MM.1S (cell line): ENCODE results near the gene PBXIP1.
A peak's percentile ranks its signal among the peaks of the same experiment; 100 is the strongest.
"Not testable (repeated sequence)": the region's sequence is repeated elsewhere in the genome, so short reads cannot be mapped to it uniquely, and the experiment has no call there.

Experiments used
- DNase-seq: peaks from one replicate; pipeline ENCODE4 v3.0.0-alpha.2; 2015
- H2AFZ ChIP-seq: fragments of 300-600 bp; sonication (generic); 2 replicates; pipeline ENCODE4 v1.6.0; 2016; ENCODE audit warnings: antibody characterized with exemption, low read length
- H3F3A ChIP-seq: fragments of 300-600 bp; sonication (generic); 2 replicates; pipeline ENCODE4 v1.6.1; 2016; ENCODE audit warnings: mild to moderate bottlenecking, antibody characterized with exemption, low read length, moderate library complexity, mixed read lengths; ENCODE audit not compliant: insufficient read depth
- H3K27ac ChIP-seq: fragments of 300-600 bp; sonication (generic); 2 replicates; pipeline ENCODE4 v1.5.1; 2016; ENCODE audit warnings: mild to moderate bottlenecking, low read length
- H3K27me3 ChIP-seq: fragments of 300-600 bp; sonication (generic); replicated peaks from 2 replicates; pipeline ENCODE4 v1.6.0; 2016; ENCODE audit warnings: low read length; ENCODE audit not compliant: insufficient read depth
- H3K36me3 ChIP-seq: fragments of 300-600 bp; sonication (generic); replicated peaks from 2 replicates; pipeline ENCODE4 v1.6.1; 2016; ENCODE audit warnings: mild to moderate bottlenecking, low read length, mixed read lengths; ENCODE audit not compliant: insufficient read depth
- H3K4me1 ChIP-seq: fragments of 300-600 bp; sonication (generic); 2 replicates; pipeline ENCODE4 v1.6.1; 2016; ENCODE audit warnings: low read length, mixed read lengths
- H3K4me2 ChIP-seq: fragments of 300-600 bp; sonication (generic); 2 replicates; pipeline ENCODE4 v1.6.0; 2016; ENCODE audit warnings: low read depth, low read length
- H3K4me3 ChIP-seq: fragments of 300-600 bp; sonication (generic); 2 replicates; pipeline ENCODE4 v1.5.1; 2016; ENCODE audit warnings: low read length, mixed read lengths
- H3K79me2 ChIP-seq: fragments of 300-600 bp; sonication (generic); 2 replicates; pipeline ENCODE4 v1.6.1; 2016; ENCODE audit warnings: mixed run types, low read length, mixed read lengths
- H3K9ac ChIP-seq: fragments of 300-600 bp; sonication (generic); 2 replicates; pipeline ENCODE4 v1.6.1; 2016; ENCODE audit warnings: low read length, mixed read lengths
- H3K9me2 ChIP-seq: fragments of 300-600 bp; sonication (generic); replicated peaks from 2 replicates; pipeline ENCODE4 v1.6.1; 2016; ENCODE audit warnings: mild to moderate bottlenecking, low read length, mixed read lengths; ENCODE audit not compliant: insufficient read depth
- H3K9me3 ChIP-seq: fragments of 300-600 bp; sonication (generic); replicated peaks from 2 replicates; pipeline ENCODE4 v1.6.1; 2016; ENCODE audit warnings: mild to moderate bottlenecking, low read length, mixed read lengths; ENCODE audit not compliant: insufficient read depth
- H4K20me1 ChIP-seq: fragments of 300-600 bp; sonication (generic); 2 replicates; pipeline ENCODE4 v1.6.1; 2016; ENCODE audit warnings: mild to moderate bottlenecking, low read length, moderate library complexity, mixed read lengths; ENCODE audit not compliant: insufficient read depth
- CTCF ChIP-seq: fragments of 300-600 bp; sonication (generic); IDR thresholded peaks from 2 replicates; pipeline ENCODE4 v1.5.1; 2016; ENCODE audit warnings: antibody characterized with exemption, low read length, mixed read lengths
- EZH2 ChIP-seq: fragments of 300-600 bp; sonication (generic); optimal IDR thresholded peaks from 2 replicates; pipeline ENCODE3; 2017; ENCODE audit warnings: low read depth, mild to moderate bottlenecking, antibody characterized with exemption, low read length, mixed read lengths
- EZH2phosphoT487 ChIP-seq: fragments of 300-600 bp; sonication (generic); IDR thresholded peaks from 2 replicates; pipeline ENCODE4 v1.6.1; 2018; ENCODE audit warnings: antibody characterized with exemption, low read length

Gene PBXIP1

DNA sequence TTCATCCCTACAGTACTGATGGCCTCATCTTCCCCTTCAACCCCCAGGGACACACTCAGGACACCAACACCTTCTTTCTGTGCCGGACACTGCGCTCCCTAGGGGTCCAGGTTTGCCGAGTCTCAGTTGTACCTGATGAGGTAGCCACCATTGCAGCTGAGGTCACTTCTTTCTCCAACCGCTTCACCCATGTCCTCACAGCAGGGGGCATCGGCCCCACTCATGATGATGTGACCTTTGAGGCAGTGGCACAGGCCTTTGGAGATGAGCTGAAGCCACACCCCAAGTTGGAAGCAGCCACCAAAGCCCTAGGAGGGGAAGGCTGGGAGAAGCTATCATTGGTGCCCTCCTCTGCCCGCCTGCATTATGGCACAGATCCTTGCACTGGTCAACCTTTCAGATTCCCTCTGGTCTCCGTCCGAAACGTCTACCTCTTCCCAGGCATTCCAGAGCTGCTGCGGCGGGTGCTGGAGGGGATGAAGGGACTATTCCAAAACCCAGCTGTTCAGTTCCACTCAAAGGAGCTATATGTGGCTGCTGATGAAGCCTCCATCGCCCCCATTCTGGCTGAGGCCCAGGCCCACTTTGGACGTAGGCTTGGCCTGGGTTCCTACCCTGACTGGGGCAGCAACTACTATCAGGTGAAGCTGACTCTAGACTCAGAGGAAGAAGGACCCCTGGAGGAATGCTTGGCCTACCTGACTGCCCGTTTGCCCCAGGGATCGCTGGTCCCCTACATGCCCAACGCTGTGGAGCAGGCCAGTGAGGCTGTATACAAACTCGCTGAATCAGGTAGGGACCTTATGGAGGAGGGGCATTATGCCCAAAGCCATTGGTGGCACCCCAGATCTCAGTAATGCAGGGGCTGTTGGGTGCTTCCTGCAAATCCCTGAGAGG lies 32.4 kb upstream of the PBXIP1 start:
- Histone ChIP-seq H3K9ac (no peak overlapping the region), H2AFZ (no peak overlapping the region), H4K20me1 (no peaks in the 10 kb centered on the region), H3K27me3 (no peaks in the 10 kb centered on the region), H3K4me3 (no peak overlapping the region), H3K4me1 (no peaks in the 10 kb centered on the region), H3K27ac (no peak overlapping the region), H3K9me2 (no peaks in the 10 kb centered on the region), H3K36me3 (peaks cover 16% of the 10 kb centered on the region), H3K9me3 (no peaks in the 10 kb centered on the region), H3K79me2 (peaks cover 69% of the 10 kb centered on the region), H3F3A (peaks cover 24% of the 10 kb centered on the region), H3K4me2 (no peak overlapping the region)
- DNase-seq = peak; percentile 15
- TF ChIP-seq EZH2phosphoT487 (no peak), CTCF (peak; percentile 30)

GRCh38 chr1:154987326-154987725 lies 31.4 kb upstream of the PBXIP1 start:
- Histone ChIP-seq H3K27me3 (no peaks in the 10 kb centered on the region), H3K9me2 (no peaks in the 10 kb centered on the region), H3K4me3 (no peak overlapping the region), H3K9ac (no peak overlapping the region), H3K4me1 (peaks cover 4% of the 10 kb centered on the region; the same call in 1 of the 2 replicates), H3F3A (peaks cover 27% of the 10 kb centered on the region), H4K20me1 (no peaks in the 10 kb centered on the region), H2AFZ (no peak overlapping the region), H3K4me2 (no peak overlapping the region), H3K9me3 (no peaks in the 10 kb centered on the region), H3K27ac (no peak overlapping the region), H3K36me3 (peaks cover 16% of the 10 kb centered on the region), H3K79me2 (peaks cover 75% of the 10 kb centered on the region)
- TF ChIP-seq EZH2phosphoT487 = no peak
- TF ChIP-seq CTCF = no peak
- no peak for TF ChIP-seq EZH2
- DNase-seq = no peak

GRCh38 chr1:154986736-154987135 lies 30.8 kb upstream of the PBXIP1 start:
- not testable (repeated sequence) for H4K20me1 ChIP-seq, H3K4me3 ChIP-seq, H3K27ac ChIP-seq, H3K9me3 ChIP-seq, H3K4me1 ChIP-seq, H2AFZ ChIP-seq, H3K9me2 ChIP-seq, H3K9ac ChIP-seq, DNase-seq, H3K27me3 ChIP-seq, H3K4me2 ChIP-seq
- Histone ChIP-seq H3K79me2 (peaks cover 81% of the 10 kb centered on the region), H3K36me3 (peaks cover 16% of the 10 kb centered on the region), H3F3A (peaks cover 30% of the 10 kb centered on the region)
